Measurements from ENCODE around the gene CDKN2B.

CDKN2B gene

GRCh38 chr9:22033012-22033630, 24.0 kb upstream of the CDKN2B start:
- DNase-seq: no peak

- no peak for DNase-seq
Observed at GRCh38 chr9:22031655-22032411, 22.7 kb upstream of the CDKN2B start.

- no peak for DNase-seq
Observed at GRCh38 chr9:22030101-22030598, 21.0 kb upstream of the CDKN2B start.

DNA sequence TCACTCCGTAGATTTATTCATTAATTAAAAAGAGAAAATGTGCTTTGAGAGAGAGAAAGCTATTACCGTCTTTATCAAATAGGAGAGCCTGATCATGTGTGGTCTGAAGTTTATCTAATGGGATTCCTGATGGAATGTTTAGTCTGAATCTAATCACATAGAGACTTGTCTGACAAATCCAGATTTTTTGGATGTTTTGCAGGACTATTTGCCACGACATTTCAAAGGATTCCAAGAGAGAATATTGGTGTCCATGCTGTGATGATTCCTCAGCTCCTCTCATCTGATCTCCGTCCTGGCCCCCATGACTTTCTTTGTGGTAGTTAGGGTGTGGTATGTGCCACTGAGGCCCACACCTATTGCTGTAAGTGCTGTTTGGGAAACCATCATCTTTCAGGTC, 20.1 kb upstream of the CDKN2B start:
- no peak for DNase-seq

GRCh38 chr9:22028394-22028793, 19.3 kb upstream of the CDKN2B start:
- no peak for DNase-seq

- no peak for DNase-seq
Observed at GRCh38 chr9:22026696-22027095, 17.6 kb upstream of the CDKN2B start.

DNA sequence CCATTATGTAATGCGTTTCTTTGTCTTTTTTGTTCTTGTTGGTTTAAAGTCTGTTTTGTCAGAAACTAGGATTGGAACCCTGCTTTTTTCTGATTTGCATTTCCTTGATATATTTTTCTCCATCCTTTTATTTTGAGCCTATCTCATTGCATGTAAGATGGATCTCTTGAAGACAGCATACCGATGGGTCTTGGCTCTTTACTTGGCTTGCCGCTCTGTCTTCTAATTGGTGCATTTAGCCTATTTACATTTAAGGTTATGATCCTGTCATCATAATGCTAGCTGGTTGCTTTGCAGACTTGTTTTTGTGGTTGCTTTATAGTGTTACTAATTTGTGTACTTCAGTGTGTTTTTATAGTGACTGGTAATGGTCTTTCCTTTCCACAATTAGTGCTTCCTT, 13.3 kb upstream of the CDKN2B start:
- DNase-seq: no peak

GRCh38 chr9:22010866-22011625, 1.9 kb upstream of the CDKN2B start:
- no peak for DNase-seq

DNA sequence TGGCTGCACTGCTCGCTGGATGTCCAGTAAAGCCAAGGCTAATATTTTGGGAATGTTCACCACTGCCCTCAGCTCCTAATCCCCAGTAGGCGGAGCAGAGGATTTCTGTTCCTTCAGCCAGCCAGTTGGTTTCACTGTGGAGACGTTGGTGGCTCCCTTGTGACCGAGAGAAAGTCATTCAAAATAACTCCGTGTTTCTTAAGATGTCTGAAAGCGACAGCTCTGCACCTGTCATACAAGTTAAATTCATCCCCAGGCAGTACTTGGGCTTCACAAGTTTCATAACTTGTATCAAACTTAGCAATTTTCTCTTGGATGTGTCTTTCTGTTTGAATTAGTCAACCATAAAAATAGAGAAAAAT, 382 bp upstream of the CDKN2B start:
- no peak for DNase-seq

GRCh38 chr9:22008384-22008716, 755 bp downstream of the CDKN2B start:
- DNase-seq: no peak

- DNase-seq: no peak
Observed at GRCh38 chr9:22005702-22006606, 3.2 kb downstream of the CDKN2B start.

DNA sequence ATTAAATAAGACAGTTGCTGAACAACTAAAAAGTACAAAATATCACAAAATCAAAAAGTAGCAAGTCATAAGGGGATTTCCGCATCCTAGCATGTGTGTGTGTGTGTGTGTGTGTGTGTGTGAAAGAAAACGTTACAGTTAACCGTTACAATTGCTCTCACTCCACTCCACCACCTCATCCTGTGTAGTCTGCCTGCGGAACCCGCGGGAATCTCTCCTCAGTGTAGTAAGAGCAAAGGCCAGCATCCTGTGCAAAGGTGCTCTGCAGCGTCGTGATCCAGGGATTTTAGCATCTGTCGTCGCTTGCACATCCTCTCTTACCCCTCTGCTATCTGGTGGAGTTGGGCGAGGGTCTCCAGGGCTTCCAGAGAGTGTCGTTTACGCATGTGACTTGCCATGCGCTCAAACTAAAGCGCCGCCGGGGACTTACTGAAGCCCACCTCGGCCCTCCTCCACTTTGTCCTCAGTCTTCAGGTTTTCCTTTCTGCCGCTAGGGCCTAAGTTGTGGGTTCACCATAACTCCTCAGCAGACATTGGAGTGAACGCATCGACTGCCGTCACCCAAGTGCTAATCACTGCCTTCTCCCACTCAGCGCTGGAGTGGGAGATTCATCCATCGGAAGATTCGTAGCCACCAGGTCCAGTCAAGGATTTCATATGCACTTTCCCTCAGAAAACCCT, 3.9 kb downstream of the CDKN2B start:
- no peak for DNase-seq

- DNase-seq: no peak
Observed at GRCh38 chr9:22002038-22002437, 7.1 kb downstream of the CDKN2B start.

GRCh38 chr9:21998026-21998425, 11.1 kb downstream of the CDKN2B start:
- DNase-seq: no peak

GRCh38 chr9:21997480-21997879, 11.6 kb downstream of the CDKN2B start:
- no peak for DNase-seq

DNA sequence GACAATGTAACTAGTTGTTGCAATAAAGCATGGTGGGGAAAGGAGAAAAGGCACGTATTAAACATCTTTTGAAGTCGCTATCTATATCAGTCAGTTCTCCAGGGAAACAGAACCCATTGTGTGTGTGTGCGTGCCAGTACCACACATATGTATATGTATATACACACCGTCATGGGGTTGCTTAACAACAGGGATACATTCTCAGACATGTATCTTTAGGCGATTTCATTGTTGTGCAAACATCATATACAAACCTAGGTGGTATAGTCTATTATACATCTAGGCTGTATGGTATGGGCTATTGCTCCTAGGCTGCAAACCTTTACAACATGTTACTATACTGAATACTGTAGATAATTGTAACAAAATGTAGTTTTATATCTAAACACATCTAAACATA, 12.2 kb downstream of the CDKN2B start:
- no peak for DNase-seq

- no peak for DNase-seq
Observed at GRCh38 chr9:21996438-21996837, 12.7 kb downstream of the CDKN2B start.

GRCh38 chr9:21995666-21996398, 13.3 kb downstream of the CDKN2B start:
- peak; percentile 34 for DNase-seq

DNA sequence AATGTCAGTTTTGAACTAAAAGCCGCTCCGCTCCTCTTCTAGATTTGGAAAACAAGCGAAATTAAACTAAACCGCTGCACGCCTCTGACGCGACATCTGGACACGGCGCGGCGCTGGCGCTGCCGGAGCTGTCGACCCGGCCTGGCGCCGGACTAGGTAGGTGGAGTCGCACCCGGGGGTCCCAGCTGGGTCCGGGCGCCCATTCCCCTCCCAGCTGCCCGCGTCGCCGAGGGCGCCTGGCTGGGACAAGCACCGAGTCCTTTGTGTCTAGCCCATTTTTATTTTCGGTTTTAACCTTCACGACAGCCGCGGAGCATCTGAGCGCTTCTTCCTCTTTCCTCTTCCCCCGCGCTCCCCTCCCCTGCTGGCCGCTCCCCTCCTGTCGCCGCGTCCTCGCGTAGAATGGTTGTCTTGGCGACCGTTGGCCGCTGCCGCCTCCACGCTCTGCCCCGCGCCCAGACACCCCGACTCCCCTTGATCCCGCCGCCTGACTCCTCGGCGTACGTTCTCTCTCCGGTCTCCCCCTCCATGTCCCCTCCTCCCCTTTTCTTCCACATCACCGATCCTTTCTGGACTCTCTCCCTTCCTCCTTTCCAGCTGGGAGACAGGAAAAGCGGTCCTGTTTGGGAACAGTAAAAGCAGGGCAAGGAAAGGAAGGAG, 14.0 kb downstream of the CDKN2B start:
- DNase-seq: peak; percentile 68

- peak; percentile 54 for DNase-seq
Observed at GRCh38 chr9:21994556-21995005, 14.5 kb downstream of the CDKN2B start, which contains the start of gene CDKN2B-AS1. TSS of gene CDKN2B-AS1 (plus strand) at chr9:21994791.
